ENCODE results near the gene CCDC91. TPM values are rescaled to one million over a fixed set of nuclear protein-coding genes. Genes with fewer than 3 reads are reported as not detected.

Gene CCDC91
- total and polyA plus RNA-seq, 2 experiments from 2014 or later: 13.9 to 25.5 TPM

- Histone ChIP-seq H3K4me1 (ENCODE audit: low read depth) (no peaks in the 10 kb centered on the region), H3K4me3 (no peak overlapping the region), H3K36me3 (no peaks in the 10 kb centered on the region), H3K9me3 (ENCODE audit: low read depth) (no peaks in the 10 kb centered on the region), H3K27ac (no peak overlapping the region), H3K27me3 (no peaks in the 10 kb centered on the region)
- no peak for TF ChIP-seq CTCF (IDR thresholded peaks at IDR 0.05; ENCODE audit: low read depth, low read length)
- DNase-seq (ENCODE audit: low read depth in 1 of 2, low spot score in 1 of 2): no peak
Measured at GRCh38 chr12:28486521-28486920, 296.3 kb downstream of the CCDC91 start.

- H3K4me3 ChIP-seq: no peak overlapping the region
- H3K4me1 ChIP-seq (ENCODE audit: low read depth): no peaks in the 10 kb centered on the region
- TF ChIP-seq CTCF (IDR thresholded peaks at IDR 0.05; ENCODE audit: low read depth, low read length): no peak
- no peak overlapping the region for H3K27ac ChIP-seq
- no peaks in the 10 kb centered on the region for H3K9me3 ChIP-seq (ENCODE audit: low read depth)
- no peaks in the 10 kb centered on the region for H3K27me3 ChIP-seq
- H3K36me3 ChIP-seq: no peaks in the 10 kb centered on the region
- DNase-seq (ENCODE audit: low read depth in 1 of 2, low spot score in 1 of 2): peak in 1 of 2 donors; percentile 67
Measured at GRCh38 chr12:28489246-28489645, 299.0 kb downstream of the CCDC91 start.

- Histone ChIP-seq H3K36me3 (no peaks in the 10 kb centered on the region), H3K4me3 (no peak overlapping the region), H3K4me1 (ENCODE audit: low read depth) (no peaks in the 10 kb centered on the region), H3K27ac (no peak overlapping the region), H3K9me3 (ENCODE audit: low read depth) (no peaks in the 10 kb centered on the region), H3K27me3 (no peaks in the 10 kb centered on the region)
- DNase-seq (ENCODE audit: low read depth in 1 of 2, low spot score in 1 of 2): peak in 1 of 2 donors; percentile 21
- no peak for TF ChIP-seq CTCF (IDR thresholded peaks at IDR 0.05; ENCODE audit: low read depth, low read length)
Measured at GRCh38 chr12:28497889-28498411, 307.7 kb downstream of the CCDC91 start.

GRCh38 chr12:28498850-28499249, 308.6 kb downstream of the CCDC91 start:
- Histone ChIP-seq H3K4me1 (ENCODE audit: low read depth) (no peaks in the 10 kb centered on the region), H3K27me3 (no peaks in the 10 kb centered on the region), H3K27ac (no peak overlapping the region), H3K4me3 (no peak overlapping the region), H3K9me3 (ENCODE audit: low read depth) (no peaks in the 10 kb centered on the region), H3K36me3 (no peaks in the 10 kb centered on the region)
- peak in 1 of 2 donors; percentile 56 for DNase-seq (ENCODE audit: low read depth in 1 of 2, low spot score in 1 of 2)
- no peak for TF ChIP-seq CTCF (IDR thresholded peaks at IDR 0.05; ENCODE audit: low read depth, low read length)

- no peaks in the 10 kb centered on the region for H3K36me3 ChIP-seq
- no peak overlapping the region for H3K27ac ChIP-seq
- DNase-seq (ENCODE audit: low read depth in 1 of 2, low spot score in 1 of 2): peak in 1 of 2 donors; percentile 54
- no peak for TF ChIP-seq CTCF (IDR thresholded peaks at IDR 0.05; ENCODE audit: low read depth, low read length)
- no peak overlapping the region for H3K4me3 ChIP-seq
- H3K9me3 ChIP-seq (ENCODE audit: low read depth): no peaks in the 10 kb centered on the region
- H3K27me3 ChIP-seq: no peaks in the 10 kb centered on the region
- no peaks in the 10 kb centered on the region for H3K4me1 ChIP-seq (ENCODE audit: low read depth)
Measured at GRCh38 chr12:28500373-28501024, 310.2 kb downstream of the CCDC91 start.
